ENCODE data around the gene USH2A.

DNA sequence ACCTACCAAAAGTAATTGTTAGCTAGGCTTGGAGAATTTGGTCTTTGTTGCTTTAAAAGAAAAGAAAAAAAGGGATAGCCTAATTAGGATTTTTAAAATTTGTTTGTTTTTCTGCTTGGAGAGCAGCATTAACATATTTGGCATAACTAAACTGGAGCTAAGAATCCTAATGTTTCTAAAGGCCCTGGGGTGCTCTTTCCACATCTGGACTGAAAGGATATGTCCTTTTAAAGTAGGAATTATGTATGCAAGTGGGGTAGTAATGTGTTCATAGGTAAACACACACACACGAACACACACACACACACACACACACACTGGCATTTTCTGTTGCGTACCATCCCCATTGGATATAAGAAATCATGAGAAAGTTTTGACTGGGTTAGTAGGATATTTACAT, 742.2 kb downstream of the USH2A start:
- TF ChIP-seq, protein P1, sequence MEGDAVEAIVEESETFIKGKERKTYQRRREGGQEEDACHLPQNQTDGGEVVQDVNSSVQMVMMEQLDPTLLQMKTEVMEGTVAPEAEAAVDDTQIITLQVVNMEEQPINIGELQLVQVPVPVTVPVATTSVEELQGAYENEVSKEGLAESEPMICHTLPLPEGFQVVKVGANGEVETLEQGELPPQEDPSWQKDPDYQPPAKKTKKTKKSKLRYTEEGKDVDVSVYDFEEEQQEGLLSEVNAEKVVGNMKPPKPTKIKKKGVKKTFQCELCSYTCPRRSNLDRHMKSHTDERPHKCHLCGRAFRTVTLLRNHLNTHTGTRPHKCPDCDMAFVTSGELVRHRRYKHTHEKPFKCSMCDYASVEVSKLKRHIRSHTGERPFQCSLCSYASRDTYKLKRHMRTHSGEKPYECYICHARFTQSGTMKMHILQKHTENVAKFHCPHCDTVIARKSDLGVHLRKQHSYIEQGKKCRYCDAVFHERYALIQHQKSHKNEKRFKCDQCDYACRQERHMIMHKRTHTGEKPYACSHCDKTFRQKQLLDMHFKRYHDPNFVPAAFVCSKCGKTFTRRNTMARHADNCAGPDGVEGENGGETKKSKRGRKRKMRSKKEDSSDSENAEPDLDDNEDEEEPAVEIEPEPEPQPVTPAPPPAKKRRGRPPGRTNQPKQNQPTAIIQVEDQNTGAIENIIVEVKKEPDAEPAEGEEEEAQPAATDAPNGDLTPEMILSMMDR (conservative IDR thresholded peaks at IDR 0.05; ENCODE audit: low read length): no peak
- no peak for TF ChIP-seq EZH2phosphoT487 (IDR thresholded peaks at IDR 0.05; ENCODE audit: borderline replicate concordance)
